DND-41 (cell line): Measurements from ENCODE around the gene TPTE.
"Not testable (repeated sequence)": the region's sequence is repeated elsewhere in the genome, so short reads cannot be mapped to it uniquely, and the experiment has no call there.

Experiments used
- EZH2 ChIP-seq: IDR thresholded peaks from 3 replicates; pipeline ENCODE4 v1.6.1; 2012; ENCODE audit warnings: borderline replicate concordance, low read depth, mild to moderate bottlenecking, moderate library complexity, low read length, inconsistent platforms; ENCODE audit not compliant: severe bottlenecking
- TF ChIP-seq, protein P1 (sequence below): IDR thresholded peaks from 2 replicates; pipeline ENCODE4 v1.5.1; 2012; ENCODE audit warnings: borderline replicate concordance, low read length, moderate library complexity, mild to moderate bottlenecking; ENCODE audit not compliant: poor library complexity, severe bottlenecking; ENCODE audit errors: extremely low read depth

DNA sequence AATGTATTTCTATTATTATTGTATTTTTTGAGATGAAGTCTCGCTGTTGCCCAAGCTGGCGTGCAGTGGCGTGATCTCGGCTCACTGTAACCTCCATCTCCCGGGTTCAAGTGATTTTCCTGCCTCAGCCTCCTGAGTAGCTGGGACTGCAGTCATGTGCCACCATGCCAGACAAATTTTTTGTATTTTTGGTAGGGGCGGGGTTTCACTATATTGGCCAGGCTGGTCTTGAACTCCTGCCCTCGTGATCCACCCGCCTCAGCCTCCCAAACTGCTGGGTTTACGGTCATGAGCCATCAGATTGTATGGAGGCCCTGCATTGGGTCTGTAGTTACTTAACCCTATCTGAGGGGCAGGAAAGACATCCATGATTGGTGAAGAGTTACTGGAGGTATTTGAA is 23.0 kb downstream of the TPTE start:
- TF ChIP-seq, protein P1, sequence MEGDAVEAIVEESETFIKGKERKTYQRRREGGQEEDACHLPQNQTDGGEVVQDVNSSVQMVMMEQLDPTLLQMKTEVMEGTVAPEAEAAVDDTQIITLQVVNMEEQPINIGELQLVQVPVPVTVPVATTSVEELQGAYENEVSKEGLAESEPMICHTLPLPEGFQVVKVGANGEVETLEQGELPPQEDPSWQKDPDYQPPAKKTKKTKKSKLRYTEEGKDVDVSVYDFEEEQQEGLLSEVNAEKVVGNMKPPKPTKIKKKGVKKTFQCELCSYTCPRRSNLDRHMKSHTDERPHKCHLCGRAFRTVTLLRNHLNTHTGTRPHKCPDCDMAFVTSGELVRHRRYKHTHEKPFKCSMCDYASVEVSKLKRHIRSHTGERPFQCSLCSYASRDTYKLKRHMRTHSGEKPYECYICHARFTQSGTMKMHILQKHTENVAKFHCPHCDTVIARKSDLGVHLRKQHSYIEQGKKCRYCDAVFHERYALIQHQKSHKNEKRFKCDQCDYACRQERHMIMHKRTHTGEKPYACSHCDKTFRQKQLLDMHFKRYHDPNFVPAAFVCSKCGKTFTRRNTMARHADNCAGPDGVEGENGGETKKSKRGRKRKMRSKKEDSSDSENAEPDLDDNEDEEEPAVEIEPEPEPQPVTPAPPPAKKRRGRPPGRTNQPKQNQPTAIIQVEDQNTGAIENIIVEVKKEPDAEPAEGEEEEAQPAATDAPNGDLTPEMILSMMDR: not testable (repeated sequence)
- not testable (repeated sequence) for TF ChIP-seq EZH2
